Vagina (tissue), 2 donors: ENCODE measurements around the gene SIRPA.

ENCODE experiments used
- CTCF ChIP-seq, 3 experiments: fragments of 450-650 bp in 2 of 3; fragments of 200-600 bp in 1 of 3; sonication (generic) in 1 of 3; IDR thresholded peaks; one replicate each; pipeline ENCODE4 v1.5.1; 2017 to 2019; ENCODE audit warnings: antibody characterized with exemption in 3 of 3, mild to moderate bottlenecking in 2 of 3, moderate library complexity in 2 of 3
- POLR2A ChIP-seq, 2 donors: fragments of 450-650 bp; IDR thresholded peaks; one replicate each; pipeline ENCODE4 v1.6.1; 2017; ENCODE audit warnings: antibody characterized with exemption in 2 of 2, mild to moderate bottlenecking in 2 of 2, moderate library complexity in 2 of 2

- TF ChIP-seq POLR2A (IDR thresholded peaks at IDR 0.05) (no peak), CTCF (IDR thresholded peaks at IDR 0.05) (no peak)
These were observed 10.0 kb upstream of the SIRPA start for GRCh38 chr20:1885254-1885653.
